Fibroblast of lung (primary cell): Measurements from ENCODE around the gene KLC4. TPM values are rescaled to one million over a fixed set of nuclear protein-coding genes. Genes with fewer than 3 reads are reported as not detected.
"Not testable (repeated sequence)": the region's sequence is repeated elsewhere in the genome, so short reads cannot be mapped to it uniquely, and the experiment has no call there.

ENCODE experiments used
- DNase-seq, 2 donors: peaks; one replicate each; pipeline versions ENCODE4 v3.0.0 to v3.0.0-alpha.2; 2010; ENCODE audit warnings: low read depth in 2 of 2
- H2AFZ ChIP-seq: 2 replicates; pipeline ENCODE4 v1.5.1; 2012; ENCODE audit warnings: low read length, control low read depth, inconsistent platforms
- H3K27ac ChIP-seq: 2 replicates; pipeline ENCODE4 v1.5.1; 2011; ENCODE audit warnings: low read length, control low read depth; ENCODE audit not compliant: insufficient read depth
- H3K27me3 ChIP-seq: 2 replicates; pipeline ENCODE4 v1.5.1; 2011; ENCODE audit warnings: mild to moderate bottlenecking, low read length; ENCODE audit not compliant: control insufficient read depth, insufficient read depth
- H3K36me3 ChIP-seq: 2 replicates; pipeline ENCODE4 v1.5.1; 2011; ENCODE audit warnings: low read length; ENCODE audit not compliant: control insufficient read depth, insufficient read depth
- H3K4me1 ChIP-seq: 2 replicates; pipeline ENCODE4 v1.5.1; 2011; ENCODE audit warnings: low read length; ENCODE audit not compliant: control insufficient read depth, insufficient read depth; ENCODE audit errors: extremely low read depth
- H3K4me2 ChIP-seq: 2 replicates; pipeline ENCODE4 v1.5.1; 2011; ENCODE audit warnings: low read length, control low read depth; ENCODE audit not compliant: insufficient read depth; ENCODE audit errors: extremely low read depth
- H3K4me3 ChIP-seq, 4 experiments: fragments of 200-600 bp in 1 of 4; sonication (generic) in 1 of 4; replicated peaks in 1 of 4; 2 replicates each; pipeline ENCODE4 v1.5.1; 2011 to 2016; ENCODE audit warnings: low read length in 4 of 4, low read depth in 3 of 4, mild to moderate bottlenecking in 3 of 4, control low read depth in 2 of 4, inconsistent platforms in 1 of 4, mixed read lengths in 1 of 4; ENCODE audit not compliant: insufficient read depth in 1 of 4; ENCODE audit errors: control extremely low read depth in 1 of 4
- H3K79me2 ChIP-seq: 2 replicates; pipeline ENCODE4 v1.5.1; 2012; ENCODE audit warnings: mild to moderate bottlenecking, low read length, inconsistent platforms; ENCODE audit not compliant: control insufficient read depth, insufficient read depth
- H3K9ac ChIP-seq: 2 replicates; pipeline ENCODE4 v1.5.1; 2011; ENCODE audit warnings: mild to moderate bottlenecking, low read length, control low read depth; ENCODE audit not compliant: insufficient read depth
- H3K9me3 ChIP-seq: 2 replicates; pipeline ENCODE4 v1.5.1; 2012; ENCODE audit warnings: low read depth, low read length; ENCODE audit not compliant: control insufficient read depth, insufficient read depth
- H4K20me1 ChIP-seq: 2 replicates; pipeline ENCODE4 v1.5.1; 2011; ENCODE audit warnings: low read length; ENCODE audit not compliant: control insufficient read depth, insufficient read depth; ENCODE audit errors: extremely low read depth
- EZH2 ChIP-seq: IDR thresholded peaks from 2 replicates; pipeline ENCODE4 v1.5.1; 2012; ENCODE audit warnings: low read length, control low read depth, mild to moderate bottlenecking; ENCODE audit errors: missing control alignments
- polyA plus RNA-seq, 2 donors: library from polyadenylated mRNA; depleted of rRNA in 1 of 2; stranded (reverse) in 1 of 2; unstranded in 1 of 2; fragments of >200 nt; gene quantifications; 2 replicates each; pipeline ENCODE4 v1.2.1, GENCODE V29; 2011 to 2012; ENCODE audit warnings: missing spikeins in 1 of 2
- total RNA-seq: library from RNA; depleted of rRNA; stranded (reverse); fragments of >200 nt; gene quantifications from 2 replicates; pipeline ENCODE4 v1.2.1, GENCODE V29; 2014
- TF ChIP-seq, protein P1 (sequence below), 2 donors: IDR thresholded peaks in 1 of 2; conservative IDR thresholded peaks in 1 of 2; 1 replicate in 1 of 2; 2 replicates in 1 of 2; pipeline ENCODE4 v1.5.1; 2011 to 2012; ENCODE audit warnings: low read length in 2 of 2, control low read depth in 1 of 2, inconsistent platforms in 1 of 2, low read depth in 1 of 2, mild to moderate bottlenecking in 1 of 2

KLC4 gene
- total and polyA plus RNA-seq, 2 donors (not counting 1 experiment from before 2014, with no cell fraction given), result 7.2 to 22.5 TPM

DNA sequence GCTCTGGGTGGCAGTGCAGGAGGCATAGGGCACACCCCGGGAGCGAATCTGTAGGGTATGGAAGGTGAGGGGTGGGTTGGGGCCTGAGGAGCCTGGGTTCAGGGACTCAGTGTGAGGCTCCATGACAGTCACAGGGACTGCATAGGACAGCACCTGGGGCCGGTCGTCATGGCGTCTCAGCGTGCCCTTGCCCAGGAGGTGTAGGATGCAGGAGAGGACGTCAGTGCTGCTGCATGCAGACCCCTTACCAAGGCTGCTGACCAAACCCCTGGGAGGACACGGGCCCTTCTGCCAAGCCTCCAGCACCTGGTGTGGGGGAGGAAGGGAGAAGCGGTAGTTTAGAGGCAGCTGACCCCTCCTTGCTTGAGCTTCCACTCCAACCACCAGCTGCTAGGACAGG, 21.7 kb upstream of the KLC4 start:
- Histone ChIP-seq H3K9ac (no peak overlapping the region), H3K4me3 (no peak overlapping the region), H3K79me2 (no peaks in the 10 kb centered on the region), H2AFZ (no peak overlapping the region), H3K27ac (no peak overlapping the region), H3K4me2 (no peak overlapping the region), H3K9me3 (no peaks in the 10 kb centered on the region), H3K4me1 (no peaks in the 10 kb centered on the region), H4K20me1 (no peaks in the 10 kb centered on the region), H3K36me3 (peaks cover 25% of the 10 kb centered on the region), H3K27me3 (no peaks in the 10 kb centered on the region)
- no peak for DNase-seq
- no peak for TF ChIP-seq EZH2
- TF ChIP-seq, protein P1, sequence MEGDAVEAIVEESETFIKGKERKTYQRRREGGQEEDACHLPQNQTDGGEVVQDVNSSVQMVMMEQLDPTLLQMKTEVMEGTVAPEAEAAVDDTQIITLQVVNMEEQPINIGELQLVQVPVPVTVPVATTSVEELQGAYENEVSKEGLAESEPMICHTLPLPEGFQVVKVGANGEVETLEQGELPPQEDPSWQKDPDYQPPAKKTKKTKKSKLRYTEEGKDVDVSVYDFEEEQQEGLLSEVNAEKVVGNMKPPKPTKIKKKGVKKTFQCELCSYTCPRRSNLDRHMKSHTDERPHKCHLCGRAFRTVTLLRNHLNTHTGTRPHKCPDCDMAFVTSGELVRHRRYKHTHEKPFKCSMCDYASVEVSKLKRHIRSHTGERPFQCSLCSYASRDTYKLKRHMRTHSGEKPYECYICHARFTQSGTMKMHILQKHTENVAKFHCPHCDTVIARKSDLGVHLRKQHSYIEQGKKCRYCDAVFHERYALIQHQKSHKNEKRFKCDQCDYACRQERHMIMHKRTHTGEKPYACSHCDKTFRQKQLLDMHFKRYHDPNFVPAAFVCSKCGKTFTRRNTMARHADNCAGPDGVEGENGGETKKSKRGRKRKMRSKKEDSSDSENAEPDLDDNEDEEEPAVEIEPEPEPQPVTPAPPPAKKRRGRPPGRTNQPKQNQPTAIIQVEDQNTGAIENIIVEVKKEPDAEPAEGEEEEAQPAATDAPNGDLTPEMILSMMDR (conservative IDR thresholded peaks at IDR 0.05 in 1 of 2, IDR thresholded peaks at IDR 0.05 in 1 of 2; ENCODE audit: low read depth in 1 of 2, low read length in 2 of 2), result no peak

DNA sequence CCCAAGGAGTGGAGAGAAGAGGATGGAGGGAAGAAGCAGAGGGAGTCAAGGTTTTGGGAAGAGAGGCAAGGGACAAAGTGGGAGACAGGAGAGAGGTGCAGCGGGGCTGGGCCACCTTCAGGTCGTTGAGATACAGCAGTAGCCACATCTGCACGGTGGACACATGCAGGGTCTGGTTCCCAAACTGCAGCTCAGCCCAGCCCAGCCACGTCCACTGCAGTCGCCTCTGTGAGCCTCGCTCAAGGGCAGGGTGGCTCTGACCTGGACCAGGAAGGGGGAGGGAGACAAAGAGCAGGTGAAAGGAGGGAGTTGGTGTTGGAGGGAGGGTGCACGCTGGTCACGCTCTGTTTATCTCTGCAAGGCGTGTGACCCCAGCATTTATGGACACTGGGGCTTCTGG, 20.7 kb upstream of the KLC4 start:
- Histone ChIP-seq H3K9ac (no peak overlapping the region), H3K27ac (no peak overlapping the region), H3K27me3 (no peaks in the 10 kb centered on the region), H3K4me1 (no peaks in the 10 kb centered on the region), H3K4me2 (no peak overlapping the region), H3K4me3 (no peak overlapping the region), H3K36me3 (peaks cover 29% of the 10 kb centered on the region), H3K9me3 (no peaks in the 10 kb centered on the region), H4K20me1 (no peaks in the 10 kb centered on the region), H2AFZ (no peak overlapping the region), H3K79me2 (no peaks in the 10 kb centered on the region)
- DNase-seq, result no peak
- TF ChIP-seq, protein P1 (conservative IDR thresholded peaks at IDR 0.05 in 1 of 2, IDR thresholded peaks at IDR 0.05 in 1 of 2; ENCODE audit: low read depth in 1 of 2, low read length in 2 of 2), result no peak
- no peak for TF ChIP-seq EZH2

DNA sequence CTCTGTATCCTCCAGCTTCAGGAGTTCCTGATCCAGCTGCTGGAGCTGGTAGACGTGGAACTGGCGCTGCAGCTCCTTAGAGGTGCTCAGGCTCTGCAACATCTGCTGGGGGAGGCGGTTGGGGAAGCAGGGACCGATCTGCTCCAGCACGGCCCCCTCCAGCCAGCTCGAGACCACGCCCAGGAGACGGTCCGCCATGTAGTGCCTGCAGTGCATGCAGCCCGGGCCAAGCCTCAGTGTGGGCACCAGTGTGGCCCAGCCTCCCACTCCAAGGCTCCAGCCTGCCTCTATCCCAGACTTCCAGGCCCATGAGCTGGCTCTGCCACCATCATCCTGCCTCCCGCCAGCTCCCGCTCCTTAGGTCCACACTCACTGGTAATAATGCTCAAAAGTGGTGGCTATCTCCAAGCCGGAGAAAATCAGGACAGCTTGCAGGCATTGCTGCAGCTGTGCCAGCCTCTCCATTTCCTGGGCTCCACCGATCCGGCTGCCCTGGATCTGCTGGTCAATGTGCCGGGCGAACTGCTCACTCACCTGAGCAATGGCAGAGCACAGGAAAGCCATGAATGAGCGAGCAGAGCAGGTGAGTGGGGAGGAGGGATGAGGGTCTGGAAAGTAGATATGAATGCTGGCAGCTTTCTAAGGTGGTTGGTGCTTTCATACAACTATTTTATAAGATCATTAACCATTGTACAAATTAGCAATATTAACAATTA, 18.7 kb upstream of the KLC4 start:
- no peak overlapping the region for H2AFZ ChIP-seq
- H3K79me2 ChIP-seq, result no peaks in the 10 kb centered on the region
- no peaks in the 10 kb centered on the region for H3K4me1 ChIP-seq
- no peak overlapping the region for H3K27ac ChIP-seq
- TF ChIP-seq, protein P1 (conservative IDR thresholded peaks at IDR 0.05 in 1 of 2, IDR thresholded peaks at IDR 0.05 in 1 of 2; ENCODE audit: low read depth in 1 of 2, low read length in 2 of 2), result no peak
- TF ChIP-seq EZH2, result no peak
- peaks cover 31% of the 10 kb centered on the region for H3K36me3 ChIP-seq
- H3K9ac ChIP-seq, result no peak overlapping the region
- no peaks in the 10 kb centered on the region for H4K20me1 ChIP-seq
- H3K9me3 ChIP-seq, result no peaks in the 10 kb centered on the region
- no peaks in the 10 kb centered on the region for H3K27me3 ChIP-seq
- no peak for DNase-seq
- H3K4me2 ChIP-seq, result no peak overlapping the region
- H3K4me3 ChIP-seq, result no peak overlapping the region

DNA sequence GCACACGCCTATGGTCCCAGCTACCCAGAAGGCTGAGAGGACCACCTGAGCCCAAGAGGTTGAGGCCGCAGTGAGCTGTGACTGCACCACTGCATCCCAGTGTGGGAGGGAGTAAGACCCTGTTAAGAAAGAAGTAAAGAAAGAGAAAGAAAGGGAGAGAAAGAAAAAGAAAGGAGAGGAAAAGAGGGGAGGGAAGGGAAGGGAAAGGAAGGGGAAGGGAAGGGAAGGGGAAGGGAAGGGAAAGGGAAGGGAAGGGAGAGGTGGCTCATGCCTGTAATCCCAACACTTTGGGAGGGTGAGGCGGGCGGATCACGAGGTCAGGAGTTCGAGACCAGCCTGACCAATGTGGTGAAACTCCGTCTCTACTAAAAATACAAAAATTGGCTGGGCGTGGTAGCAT, 18.0 kb upstream of the KLC4 start:
- H3K79me2 ChIP-seq, H3K9ac ChIP-seq, H3K4me1 ChIP-seq, H4K20me1 ChIP-seq, DNase-seq, H3K4me2 ChIP-seq, H3K27me3 ChIP-seq, H3K9me3 ChIP-seq, H2AFZ ChIP-seq, H3K4me3 ChIP-seq, H3K27ac ChIP-seq: not testable (repeated sequence)
- peaks cover 30% of the 10 kb centered on the region for H3K36me3 ChIP-seq
